ENCODE measurements around the gene KPNA1.

GRCh38 chr3:122443090-122443489, 71.6 kb downstream of the KPNA1 start:
- TF ChIP-seq, protein P1, sequence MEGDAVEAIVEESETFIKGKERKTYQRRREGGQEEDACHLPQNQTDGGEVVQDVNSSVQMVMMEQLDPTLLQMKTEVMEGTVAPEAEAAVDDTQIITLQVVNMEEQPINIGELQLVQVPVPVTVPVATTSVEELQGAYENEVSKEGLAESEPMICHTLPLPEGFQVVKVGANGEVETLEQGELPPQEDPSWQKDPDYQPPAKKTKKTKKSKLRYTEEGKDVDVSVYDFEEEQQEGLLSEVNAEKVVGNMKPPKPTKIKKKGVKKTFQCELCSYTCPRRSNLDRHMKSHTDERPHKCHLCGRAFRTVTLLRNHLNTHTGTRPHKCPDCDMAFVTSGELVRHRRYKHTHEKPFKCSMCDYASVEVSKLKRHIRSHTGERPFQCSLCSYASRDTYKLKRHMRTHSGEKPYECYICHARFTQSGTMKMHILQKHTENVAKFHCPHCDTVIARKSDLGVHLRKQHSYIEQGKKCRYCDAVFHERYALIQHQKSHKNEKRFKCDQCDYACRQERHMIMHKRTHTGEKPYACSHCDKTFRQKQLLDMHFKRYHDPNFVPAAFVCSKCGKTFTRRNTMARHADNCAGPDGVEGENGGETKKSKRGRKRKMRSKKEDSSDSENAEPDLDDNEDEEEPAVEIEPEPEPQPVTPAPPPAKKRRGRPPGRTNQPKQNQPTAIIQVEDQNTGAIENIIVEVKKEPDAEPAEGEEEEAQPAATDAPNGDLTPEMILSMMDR (IDR thresholded peaks at IDR 0.05) = no peak
- TF ChIP-seq POLR2A (IDR thresholded peaks at IDR 0.05) (no peak), POLR2AphosphoS5 (IDR thresholded peaks at IDR 0.05; ENCODE audit: insufficient read depth in 1 of 2, low read depth in 1 of 2) (no peak)

Measured in vagina (tissue), 2 donors.